ENCODE measurements around the gene ADAMTS17.

GRCh38 chr15:100174904-100175275, 166.9 kb downstream of the ADAMTS17 start:
- TF ChIP-seq CTCF (conservative IDR thresholded peaks at IDR 0.05; ENCODE audit: low read length): no peak
- no peak for TF ChIP-seq EZH2phosphoT487 (IDR thresholded peaks at IDR 0.05; ENCODE audit: borderline replicate concordance)
